HG02852 (cell line): ENCODE results near the gene SLC35B4.

ENCODE experiments used
- ATAC-seq: cut with Tn5 transposase; IDR thresholded peaks from one replicate; pipeline ENCODE4 v1.9.1; 2021; ENCODE audit warnings: mild to moderate bottlenecking, moderate library complexity; ENCODE audit not compliant: unreplicated experiment

Gene SLC35B4

DNA sequence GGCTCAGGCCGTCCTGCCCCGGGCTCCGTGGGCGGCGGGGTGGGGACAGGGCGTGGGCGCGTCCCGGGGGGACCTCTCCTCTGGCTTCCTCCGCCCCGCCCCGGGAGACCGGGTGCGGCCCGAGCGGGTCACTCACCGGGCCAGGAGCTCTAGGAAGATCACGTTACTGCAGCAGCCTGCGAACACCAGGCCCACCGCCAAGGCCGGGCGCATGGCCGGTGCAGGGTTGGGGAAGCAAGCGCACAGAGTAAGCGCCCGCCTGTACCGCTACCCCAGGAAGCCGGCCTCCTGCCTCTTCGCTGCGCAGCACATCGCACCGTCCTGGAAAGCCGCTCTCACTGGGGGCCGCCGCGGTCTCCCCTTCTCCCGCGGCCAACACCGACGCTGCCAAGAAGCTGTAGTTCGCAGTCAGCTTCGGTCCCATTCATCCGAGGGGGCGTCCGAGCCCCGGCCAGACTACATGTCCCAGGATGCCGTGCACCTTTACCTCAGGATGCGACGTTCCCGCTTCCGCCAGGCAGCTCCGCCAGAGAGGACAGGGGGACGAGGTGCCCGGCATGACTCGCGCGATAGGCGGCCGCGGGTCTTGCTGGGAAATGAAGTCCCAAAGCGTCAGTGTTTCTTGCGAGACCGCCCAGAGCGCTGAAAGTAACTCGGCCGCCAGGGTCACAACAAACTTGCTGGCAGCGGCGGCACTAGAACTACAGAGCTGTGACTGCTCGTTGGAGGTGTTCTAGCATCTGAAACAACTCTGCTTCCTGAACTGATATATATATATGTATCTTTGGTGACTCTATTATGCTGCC lies at the start of gene SLC35B4:
TSS of gene SLC35B4 (minus strand) at position 392 of the 806 bp plus-strand sequence. CDS start at position 213, 179 bp downstream.
- peak; percentile 99 for ATAC-seq

GRCh38 chr7:134366481-134366880 lies 49.8 kb upstream of the SLC35B4 start:
- no peak for ATAC-seq

DNA sequence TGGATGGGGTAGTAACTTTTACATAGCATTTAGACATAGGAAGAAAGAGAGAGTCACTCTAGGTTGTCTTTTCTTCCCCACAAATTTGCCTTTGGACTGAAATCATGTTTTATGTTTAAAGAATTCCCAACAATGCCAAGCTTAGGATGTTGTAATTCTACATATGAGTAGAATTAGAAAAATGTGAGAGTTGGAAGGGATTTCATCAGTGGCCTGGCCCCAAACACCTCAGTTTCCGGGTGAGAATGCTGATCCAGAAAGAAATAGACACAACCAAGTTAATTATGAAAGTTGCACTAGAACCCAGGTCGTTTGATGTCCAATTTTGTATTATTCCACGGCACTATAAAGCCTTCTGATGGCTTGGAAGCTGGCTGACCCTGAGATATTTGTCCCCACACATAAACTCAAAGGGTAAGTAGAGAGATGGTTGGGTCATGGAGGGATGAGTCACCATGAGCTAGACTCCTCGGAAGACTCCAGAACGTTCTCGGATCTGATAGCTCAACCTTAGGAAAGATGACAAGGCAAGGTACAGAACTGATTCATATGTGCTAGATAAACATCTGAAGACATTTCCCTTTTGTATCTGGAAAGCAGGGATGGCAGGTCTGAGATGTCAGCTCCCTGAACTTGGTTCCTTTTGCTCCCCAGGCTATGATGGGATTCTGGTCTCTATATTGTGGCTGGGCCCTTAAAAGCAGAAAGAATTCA lies 48.8 kb upstream of the SLC35B4 start:
- no peak for ATAC-seq

GRCh38 chr7:134364619-134365037 lies 47.9 kb upstream of the SLC35B4 start:
- no peak for ATAC-seq

- ATAC-seq = no peak
These were observed 46.1 kb upstream of the SLC35B4 start for GRCh38 chr7:134362587-134363483.

GRCh38 chr7:134359787-134360432 lies 43.2 kb upstream of the SLC35B4 start:
- no peak for ATAC-seq

DNA sequence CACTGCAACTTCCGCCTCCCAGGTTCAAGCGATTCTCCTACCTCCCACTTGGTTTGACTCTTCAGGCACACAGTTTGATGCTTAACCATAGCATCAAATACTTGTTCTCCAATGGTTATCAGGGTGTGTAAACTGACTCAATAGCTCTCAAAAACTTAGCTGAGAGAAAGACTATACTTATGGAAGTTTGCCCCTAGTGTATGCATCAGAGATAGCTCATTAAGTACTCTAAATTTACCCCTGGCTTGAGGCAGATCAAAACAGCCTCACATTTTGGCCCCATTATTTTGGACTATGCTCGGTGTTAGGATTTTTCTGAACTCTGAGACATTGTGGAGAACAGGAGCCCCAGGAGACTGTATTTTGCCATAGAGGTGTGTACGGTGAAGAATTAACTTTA lies 40.8 kb upstream of the SLC35B4 start:
- ATAC-seq = no peak

GRCh38 chr7:134356421-134356936 lies 39.7 kb upstream of the SLC35B4 start:
- ATAC-seq = no peak

- ATAC-seq = no peak
These were observed 39.2 kb upstream of the SLC35B4 start for GRCh38 chr7:134355927-134356326.

- ATAC-seq = no peak
These were observed 38.3 kb upstream of the SLC35B4 start for GRCh38 chr7:134355004-134355525.

DNA sequence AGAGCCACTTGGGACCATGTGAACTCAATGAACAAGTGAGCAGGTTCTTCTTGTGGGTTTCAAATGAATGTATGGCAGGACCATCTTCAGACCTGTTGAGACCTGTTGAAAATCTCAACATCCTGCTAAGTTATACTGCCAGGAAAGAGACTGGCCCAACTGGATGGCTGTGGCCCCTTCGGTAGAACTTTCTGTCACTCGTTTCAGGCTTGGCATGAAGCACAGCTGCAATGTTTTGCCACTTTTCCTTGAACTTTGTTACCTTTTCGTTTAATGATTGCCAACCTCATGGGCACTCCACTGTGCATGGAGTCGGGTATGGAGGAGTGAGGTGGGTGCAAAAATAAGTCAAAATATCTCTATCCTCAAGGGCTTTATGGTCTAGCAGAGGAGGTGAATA lies 36.7 kb upstream of the SLC35B4 start:
- ATAC-seq = no peak

DNA sequence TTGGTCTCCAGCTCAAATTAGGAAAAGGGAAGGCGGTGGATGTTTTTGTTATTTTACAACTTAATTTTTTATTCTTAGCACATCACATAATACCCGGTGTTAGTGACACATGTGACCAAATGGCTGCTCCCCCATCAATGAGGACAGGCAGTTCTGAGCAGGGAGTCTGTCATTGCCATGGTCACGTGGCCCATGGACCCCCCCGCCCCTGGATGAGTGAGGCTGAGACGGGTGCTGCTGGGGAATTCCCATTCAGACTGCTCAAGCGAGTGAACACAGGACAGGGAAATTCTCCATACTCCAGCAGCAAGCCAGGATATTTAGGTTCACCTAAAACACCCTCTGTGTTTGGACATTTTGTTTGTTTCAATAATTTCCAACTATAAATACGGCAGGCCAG lies 34.7 kb upstream of the SLC35B4 start:
- no peak for ATAC-seq

DNA sequence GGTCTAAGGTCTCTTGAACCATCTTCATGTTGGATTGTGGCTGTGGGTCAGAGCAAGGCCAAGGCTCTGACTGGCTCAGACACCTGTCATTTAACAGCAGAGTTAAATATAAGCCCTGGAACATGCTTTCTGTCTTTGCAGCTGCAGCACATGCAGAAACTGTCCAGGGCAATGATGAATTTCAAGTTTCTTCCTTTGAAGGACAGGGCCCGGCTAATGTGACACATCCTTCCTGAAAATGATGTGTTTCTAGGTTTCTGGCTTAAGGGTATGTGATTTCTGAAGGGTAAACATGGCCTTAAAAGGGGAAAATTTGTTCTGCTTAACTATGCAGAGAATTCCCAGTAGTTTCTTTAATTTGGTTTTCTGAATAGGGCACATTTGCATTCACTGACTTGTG lies 34.0 kb upstream of the SLC35B4 start:
- ATAC-seq = no peak

DNA sequence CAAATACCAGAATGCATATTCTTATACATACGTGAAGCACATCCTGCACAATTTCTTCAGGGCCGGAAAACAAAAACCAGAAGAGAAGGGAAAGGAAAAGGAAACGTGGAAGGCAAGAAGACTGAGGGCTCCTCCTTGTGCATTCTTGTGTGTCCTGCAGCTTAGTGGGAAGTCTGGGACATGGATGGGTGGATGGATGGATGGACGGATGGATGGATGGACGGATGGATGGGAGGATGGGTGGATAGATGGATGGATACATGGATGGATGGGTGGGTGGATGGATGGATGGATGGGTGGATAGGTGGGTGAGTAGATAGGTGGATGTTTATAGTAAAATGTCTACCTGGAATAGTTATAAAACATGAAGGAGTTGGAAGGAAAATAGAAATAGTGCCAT lies 30.8 kb upstream of the SLC35B4 start:
- ATAC-seq = no peak

- no peak for ATAC-seq
These were observed 27.1 kb upstream of the SLC35B4 start for GRCh38 chr7:134343796-134344195.

DNA sequence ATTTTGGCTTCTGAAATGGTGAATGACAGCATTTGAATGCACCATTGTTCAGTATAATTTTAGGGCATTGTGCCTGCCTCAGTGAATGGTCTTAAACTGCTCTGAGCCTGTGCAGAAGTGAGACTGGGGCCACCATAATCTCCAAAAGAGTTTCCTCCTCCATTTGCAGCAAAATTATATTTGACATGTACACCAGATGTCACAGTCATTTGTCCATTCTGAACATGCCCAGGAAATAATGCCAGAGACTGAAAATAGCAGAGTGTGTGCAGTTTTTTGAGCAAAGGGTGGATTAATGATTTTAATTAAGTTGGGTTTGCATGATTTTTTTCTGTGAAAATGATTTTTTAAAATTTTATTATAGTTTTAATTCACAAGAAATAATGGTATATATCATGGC lies 26.4 kb upstream of the SLC35B4 start:
- no peak for ATAC-seq

GRCh38 chr7:134339475-134339874 lies 22.7 kb upstream of the SLC35B4 start:
- no peak for ATAC-seq

GRCh38 chr7:134337980-134338379 lies 21.2 kb upstream of the SLC35B4 start:
- no peak for ATAC-seq

DNA sequence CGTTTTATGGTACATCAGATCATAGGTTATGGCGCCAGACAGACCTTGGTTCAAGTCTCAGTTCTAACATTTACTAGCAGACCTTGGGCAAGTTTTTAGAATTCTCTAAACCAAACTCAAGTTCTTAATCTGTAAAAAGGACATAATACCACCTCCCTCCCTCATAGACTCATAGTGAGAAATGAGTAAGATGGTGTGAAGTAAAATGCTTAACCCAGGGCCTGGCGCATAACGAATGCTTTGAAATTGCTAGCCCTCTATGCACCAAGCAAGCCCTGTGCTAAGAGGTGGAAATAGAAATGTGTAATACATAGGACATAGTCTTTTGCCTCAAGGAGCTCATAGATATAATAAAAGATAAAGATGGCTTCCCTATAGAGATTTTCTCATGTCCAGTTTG lies 17.7 kb upstream of the SLC35B4 start:
- no peak for ATAC-seq

- ATAC-seq = no peak
These were observed 17.2 kb upstream of the SLC35B4 start for GRCh38 chr7:134333943-134334342.
